MG63 (cell line): Measurements from ENCODE around the gene GRM1. TPM values are rescaled to one million over a fixed set of nuclear protein-coding genes. Genes with fewer than 3 reads are reported as not detected.
A peak's percentile ranks its signal among the peaks of the same experiment; 100 is the strongest.

ENCODE experiments used
- DNase-seq: peaks from one replicate; pipeline ENCODE4 v3.0.0-alpha.2; 2020
- H3K27me3 ChIP-seq: fragments of 250-450 bp; sonication (Bioruptor Pico); 2 replicates; pipeline ENCODE4 v1.5.1; 2020; ENCODE audit warnings: mild to moderate bottlenecking, moderate library complexity
- H3K36me3 ChIP-seq: fragments of 250-450 bp; sonication (Bioruptor Pico); 2 replicates; pipeline ENCODE4 v1.5.1; 2020; ENCODE audit warnings: mild to moderate bottlenecking, moderate library complexity
- H3K4me3 ChIP-seq: fragments of 250-450 bp; sonication (Bioruptor Pico); 2 replicates; pipeline ENCODE4 v1.5.1; 2020; ENCODE audit warnings: mild to moderate bottlenecking, moderate library complexity
- H3K9me3 ChIP-seq: fragments of 250-450 bp; sonication (Bioruptor Pico); 2 replicates; pipeline ENCODE4 v1.5.1; 2020; ENCODE audit warnings: mild to moderate bottlenecking, moderate library complexity
- total RNA-seq: library from RNA; depleted of rRNA; stranded (reverse); fragments of >200 nt; shearing (Covaris generic); gene quantifications from 2 replicates; pipeline ENCODE4 v1.2.3, GENCODE V29; 2014; ENCODE audit warnings: low replicate concordance

GRM1 gene
- total RNA-seq, 1 experiment from 2014 or later = 0.20 TPM

- DNase-seq = peak; percentile 27
- no peaks in the 10 kb centered on the region for H3K36me3 ChIP-seq
- no peak overlapping the region for H3K4me3 ChIP-seq
- H3K27me3 ChIP-seq = no peaks in the 10 kb centered on the region
- no peaks in the 10 kb centered on the region for H3K9me3 ChIP-seq
These were observed 252.9 kb downstream of the GRM1 start for GRCh38 chr6:146281651-146282362.

GRCh38 chr6:146282837-146283236, 254.0 kb downstream of the GRM1 start:
- no peaks in the 10 kb centered on the region for H3K36me3 ChIP-seq
- H3K9me3 ChIP-seq = no peaks in the 10 kb centered on the region
- H3K4me3 ChIP-seq = no peak overlapping the region
- no peak for DNase-seq
- no peaks in the 10 kb centered on the region for H3K27me3 ChIP-seq

GRCh38 chr6:146284311-146284710, 255.4 kb downstream of the GRM1 start:
- H3K9me3 ChIP-seq = no peaks in the 10 kb centered on the region
- H3K27me3 ChIP-seq = no peaks in the 10 kb centered on the region
- no peak overlapping the region for H3K4me3 ChIP-seq
- H3K36me3 ChIP-seq = no peaks in the 10 kb centered on the region
- DNase-seq = no peak

- Histone ChIP-seq H3K9me3 (no peaks in the 10 kb centered on the region), H3K4me3 (no peak overlapping the region), H3K27me3 (no peaks in the 10 kb centered on the region), H3K36me3 (no peaks in the 10 kb centered on the region)
- no peak for DNase-seq
These were observed 258.1 kb downstream of the GRM1 start for GRCh38 chr6:146286961-146287360.

GRCh38 chr6:146287691-146288369, 259.0 kb downstream of the GRM1 start:
- Histone ChIP-seq H3K36me3 (no peaks in the 10 kb centered on the region), H3K4me3 (no peak overlapping the region), H3K27me3 (no peaks in the 10 kb centered on the region), H3K9me3 (no peaks in the 10 kb centered on the region)
- peak; percentile 5 for DNase-seq

GRCh38 chr6:146289816-146290588, 261.1 kb downstream of the GRM1 start:
- peak; percentile 43 for DNase-seq
- H3K9me3 ChIP-seq = no peaks in the 10 kb centered on the region
- H3K36me3 ChIP-seq = no peaks in the 10 kb centered on the region
- no peaks in the 10 kb centered on the region for H3K27me3 ChIP-seq
- no peak overlapping the region for H3K4me3 ChIP-seq

GRCh38 chr6:146290589-146290901, 261.7 kb downstream of the GRM1 start:
- Histone ChIP-seq H3K36me3 (no peaks in the 10 kb centered on the region), H3K9me3 (no peaks in the 10 kb centered on the region), H3K27me3 (no peaks in the 10 kb centered on the region), H3K4me3 (no peak overlapping the region)
- no peak for DNase-seq

GRCh38 chr6:146292506-146292905, 263.6 kb downstream of the GRM1 start:
- Histone ChIP-seq H3K9me3 (no peaks in the 10 kb centered on the region), H3K36me3 (no peaks in the 10 kb centered on the region), H3K4me3 (no peak overlapping the region), H3K27me3 (no peaks in the 10 kb centered on the region)
- no peak for DNase-seq

- no peaks in the 10 kb centered on the region for H3K9me3 ChIP-seq
- DNase-seq = no peak
- H3K36me3 ChIP-seq = no peaks in the 10 kb centered on the region
- no peak overlapping the region for H3K4me3 ChIP-seq
- H3K27me3 ChIP-seq = no peaks in the 10 kb centered on the region
These were observed 266.8 kb downstream of the GRM1 start for GRCh38 chr6:146295695-146296094.

- H3K9me3 ChIP-seq = no peaks in the 10 kb centered on the region
- no peaks in the 10 kb centered on the region for H3K27me3 ChIP-seq
- H3K36me3 ChIP-seq = no peaks in the 10 kb centered on the region
- peak; percentile 58 for DNase-seq
- H3K4me3 ChIP-seq = no peak overlapping the region
These were observed 269.0 kb downstream of the GRM1 start for GRCh38 chr6:146297815-146298214.

GRCh38 chr6:146300521-146300920, 271.7 kb downstream of the GRM1 start:
- Histone ChIP-seq H3K4me3 (no peak overlapping the region), H3K36me3 (no peaks in the 10 kb centered on the region), H3K9me3 (no peaks in the 10 kb centered on the region), H3K27me3 (no peaks in the 10 kb centered on the region)
- DNase-seq = no peak

- Histone ChIP-seq H3K9me3 (no peaks in the 10 kb centered on the region), H3K4me3 (no peak overlapping the region), H3K27me3 (no peaks in the 10 kb centered on the region), H3K36me3 (no peaks in the 10 kb centered on the region)
- DNase-seq = no peak
These were observed 272.9 kb downstream of the GRM1 start for GRCh38 chr6:146301764-146302163.

GRCh38 chr6:146302994-146303393, 274.1 kb downstream of the GRM1 start:
- H3K4me3 ChIP-seq = no peak overlapping the region
- no peaks in the 10 kb centered on the region for H3K9me3 ChIP-seq
- no peaks in the 10 kb centered on the region for H3K36me3 ChIP-seq
- H3K27me3 ChIP-seq = no peaks in the 10 kb centered on the region
- no peak for DNase-seq

GRCh38 chr6:146304181-146304580, 275.3 kb downstream of the GRM1 start:
- H3K27me3 ChIP-seq = no peaks in the 10 kb centered on the region
- no peak for DNase-seq
- no peaks in the 10 kb centered on the region for H3K9me3 ChIP-seq
- no peak overlapping the region for H3K4me3 ChIP-seq
- no peaks in the 10 kb centered on the region for H3K36me3 ChIP-seq

- no peak overlapping the region for H3K4me3 ChIP-seq
- no peaks in the 10 kb centered on the region for H3K36me3 ChIP-seq
- DNase-seq = peak; percentile 23
- H3K9me3 ChIP-seq = no peaks in the 10 kb centered on the region
- H3K27me3 ChIP-seq = no peaks in the 10 kb centered on the region
These were observed 276.2 kb downstream of the GRM1 start for GRCh38 chr6:146305092-146305491.

- Histone ChIP-seq H3K9me3 (no peaks in the 10 kb centered on the region), H3K36me3 (no peaks in the 10 kb centered on the region), H3K4me3 (no peak overlapping the region), H3K27me3 (no peaks in the 10 kb centered on the region)
- no peak for DNase-seq
These were observed 277.1 kb downstream of the GRM1 start for GRCh38 chr6:146305951-146306350.

- no peak for DNase-seq
- Histone ChIP-seq H3K9me3 (no peaks in the 10 kb centered on the region), H3K27me3 (no peaks in the 10 kb centered on the region), H3K4me3 (no peak overlapping the region), H3K36me3 (no peaks in the 10 kb centered on the region)
These were observed 281.8 kb downstream of the GRM1 start for GRCh38 chr6:146310628-146311027.

GRCh38 chr6:146311079-146311478, 282.2 kb downstream of the GRM1 start:
- DNase-seq = no peak
- no peaks in the 10 kb centered on the region for H3K36me3 ChIP-seq
- no peaks in the 10 kb centered on the region for H3K9me3 ChIP-seq
- no peak overlapping the region for H3K4me3 ChIP-seq
- no peaks in the 10 kb centered on the region for H3K27me3 ChIP-seq
